Astrocyte of the cerebellum (primary cell): ENCODE results near the gene GNA14.
A peak's percentile ranks its signal among the peaks of the same experiment; 100 is the strongest.

Source experiments
- DNase-seq: peaks from one replicate; pipeline ENCODE4 v3.0.0-alpha.2; 2011; ENCODE audit warnings: low read depth
- H3K4me3 ChIP-seq: 2 replicates; pipeline ENCODE4 v1.5.1; 2011; ENCODE audit warnings: mild to moderate bottlenecking, low read depth, low read length, moderate library complexity
- in situ Hi-C: cut with HindIII; loops from 2 replicates; pipeline ENCODE4 v1.10.0; 2017; ENCODE audit warnings: low sequenced_read_pairs
- TF ChIP-seq, protein P1 (sequence below): IDR thresholded peaks from 2 replicates; pipeline ENCODE4 v1.5.1; 2012; ENCODE audit warnings: low read length, low read depth, moderate library complexity, mild to moderate bottlenecking; ENCODE audit errors: missing control alignments

GNA14 gene

DNA sequence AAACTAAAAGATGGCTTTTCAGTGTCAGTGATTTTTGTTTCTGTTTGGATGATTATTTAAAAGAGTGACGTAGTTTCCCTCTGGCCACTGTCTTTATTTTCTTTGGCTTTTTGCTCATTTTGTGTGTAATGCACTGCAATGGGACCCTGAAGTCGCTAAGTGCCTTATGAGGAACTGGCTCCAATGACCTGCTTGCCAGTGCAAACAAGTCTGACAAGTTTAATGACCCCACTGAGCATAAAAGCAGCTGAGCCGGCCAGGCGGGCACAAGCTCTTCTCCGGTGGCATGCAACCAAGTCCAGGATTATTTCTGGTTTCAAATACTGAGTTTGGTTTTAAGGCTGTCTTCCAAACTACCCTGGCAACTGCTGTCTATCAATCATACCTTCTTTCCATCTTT is 15.6 kb upstream of the GNA14 start:
- in situ Hi-C loops, result no loop called here
- TF ChIP-seq, protein P1, sequence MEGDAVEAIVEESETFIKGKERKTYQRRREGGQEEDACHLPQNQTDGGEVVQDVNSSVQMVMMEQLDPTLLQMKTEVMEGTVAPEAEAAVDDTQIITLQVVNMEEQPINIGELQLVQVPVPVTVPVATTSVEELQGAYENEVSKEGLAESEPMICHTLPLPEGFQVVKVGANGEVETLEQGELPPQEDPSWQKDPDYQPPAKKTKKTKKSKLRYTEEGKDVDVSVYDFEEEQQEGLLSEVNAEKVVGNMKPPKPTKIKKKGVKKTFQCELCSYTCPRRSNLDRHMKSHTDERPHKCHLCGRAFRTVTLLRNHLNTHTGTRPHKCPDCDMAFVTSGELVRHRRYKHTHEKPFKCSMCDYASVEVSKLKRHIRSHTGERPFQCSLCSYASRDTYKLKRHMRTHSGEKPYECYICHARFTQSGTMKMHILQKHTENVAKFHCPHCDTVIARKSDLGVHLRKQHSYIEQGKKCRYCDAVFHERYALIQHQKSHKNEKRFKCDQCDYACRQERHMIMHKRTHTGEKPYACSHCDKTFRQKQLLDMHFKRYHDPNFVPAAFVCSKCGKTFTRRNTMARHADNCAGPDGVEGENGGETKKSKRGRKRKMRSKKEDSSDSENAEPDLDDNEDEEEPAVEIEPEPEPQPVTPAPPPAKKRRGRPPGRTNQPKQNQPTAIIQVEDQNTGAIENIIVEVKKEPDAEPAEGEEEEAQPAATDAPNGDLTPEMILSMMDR, result no peak
- H3K4me3 ChIP-seq, result no peak overlapping the region
- no peak for DNase-seq

DNA sequence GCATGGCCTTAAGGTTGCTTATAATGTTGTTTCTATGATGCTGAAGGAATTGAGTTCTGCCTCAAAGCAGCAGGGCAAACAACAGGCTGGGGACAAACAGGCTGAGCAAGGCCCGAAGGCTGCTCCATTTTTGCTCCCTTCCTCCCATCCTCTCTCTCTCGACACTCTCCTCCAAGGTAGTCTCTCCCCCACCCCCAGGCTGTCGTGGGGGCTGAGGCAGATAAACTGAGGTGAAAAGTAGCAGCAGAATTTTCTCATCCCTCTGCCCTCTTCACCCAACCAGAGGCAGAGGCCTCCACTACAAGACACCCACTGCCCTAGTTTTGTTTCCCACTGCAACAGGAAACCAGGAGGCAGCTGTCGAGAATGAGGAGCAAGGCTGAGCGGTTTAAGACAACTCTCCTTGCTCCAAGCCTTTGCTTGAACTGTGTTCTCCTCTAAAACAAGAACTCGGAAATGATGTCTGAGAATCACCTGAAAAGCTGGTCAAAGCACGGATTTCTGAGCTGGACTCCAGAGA is 13.5 kb upstream of the GNA14 start:
- DNase-seq, result no peak
- H3K4me3 ChIP-seq, result no peak overlapping the region
- TF ChIP-seq, protein P1, result no peak
- in situ Hi-C loops, result no loop called here

DNA sequence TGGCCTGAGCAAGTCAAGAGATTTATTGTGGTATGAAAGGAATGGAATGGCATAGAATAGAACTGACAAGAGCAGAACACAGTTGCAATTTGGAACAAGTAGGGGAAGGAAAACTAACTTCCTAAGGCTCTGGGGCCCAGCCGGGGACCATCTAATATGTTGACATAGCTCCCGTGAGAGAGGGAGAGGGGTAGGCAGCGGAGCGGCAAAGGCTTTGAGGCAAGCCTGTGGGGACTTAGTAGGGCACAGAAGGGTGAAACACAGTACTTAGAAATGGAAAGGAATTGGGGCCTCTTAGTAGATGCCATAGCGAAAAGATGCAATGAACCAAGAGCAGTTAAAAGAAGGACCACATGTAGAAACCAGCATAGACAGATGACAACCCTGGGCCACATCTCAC is 11.8 kb upstream of the GNA14 start:
- in situ Hi-C loops, result no loop called here
- TF ChIP-seq, protein P1, result no peak

DNA sequence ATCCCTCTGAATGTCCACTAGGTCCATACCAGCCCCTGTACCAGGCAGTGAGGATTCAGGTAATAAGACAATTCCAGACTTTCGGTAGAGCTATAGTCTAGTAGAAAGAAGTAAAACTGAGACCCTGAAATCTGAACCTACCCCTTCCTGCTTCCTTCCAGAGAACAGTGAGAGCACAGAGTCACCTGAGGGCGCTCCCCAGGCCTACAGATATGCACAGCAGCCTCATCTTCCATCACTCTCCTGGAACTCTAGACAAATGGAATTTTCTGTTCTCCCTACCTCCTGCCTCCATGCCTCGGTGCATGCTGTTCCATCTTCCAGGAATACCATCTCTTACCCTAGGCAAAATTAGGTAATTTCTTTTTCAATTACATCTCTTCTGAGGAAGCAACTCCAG is 3.1 kb upstream of the GNA14 start:
- DNase-seq, result no peak
- in situ Hi-C loops, result no loop called here
- no peak overlapping the region for H3K4me3 ChIP-seq
- TF ChIP-seq, protein P1, result no peak

More for the DNA sequence above, 11.8 kb upstream of the GNA14 start:
- DNase-seq, result no peak
- no peak overlapping the region for H3K4me3 ChIP-seq

- DNase-seq, result no peak
- no peak overlapping the region for H3K4me3 ChIP-seq
- TF ChIP-seq, protein P1, result peak; percentile 32
- in situ Hi-C loops, result no loop called here
Measured at GRCh38 chr9:77649109-77649812, 1.1 kb upstream of the GNA14 start.

GRCh38 chr9:77647267-77648233 is 572 bp downstream of the GNA14 start:
- in situ Hi-C loops, result no loop called here
- TF ChIP-seq, protein P1, result no peak
- DNase-seq, result no peak
- H3K4me3 ChIP-seq, result peak overlapping the region; percentile 44
